Measurements from ENCODE around the gene APP.

DNA sequence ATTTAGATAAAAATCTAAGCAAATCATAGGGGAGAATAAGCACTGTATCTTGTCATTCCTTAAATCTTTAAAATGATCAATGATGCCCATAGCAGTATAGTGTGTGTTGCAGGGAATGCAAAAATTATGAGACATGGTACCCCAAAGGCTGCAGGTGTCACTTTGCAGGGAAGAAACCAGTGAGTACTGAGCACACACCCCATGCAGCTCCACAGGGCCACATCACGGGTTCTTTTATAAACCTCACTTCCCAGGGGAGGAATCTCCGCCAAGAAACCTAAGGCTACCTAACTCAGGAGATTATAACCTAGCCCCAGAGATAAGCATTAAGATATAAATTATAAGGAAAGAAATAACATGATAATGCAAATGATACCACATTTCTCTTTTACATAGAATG lies 115.6 kb downstream of the APP start:
- TF ChIP-seq, protein P1, sequence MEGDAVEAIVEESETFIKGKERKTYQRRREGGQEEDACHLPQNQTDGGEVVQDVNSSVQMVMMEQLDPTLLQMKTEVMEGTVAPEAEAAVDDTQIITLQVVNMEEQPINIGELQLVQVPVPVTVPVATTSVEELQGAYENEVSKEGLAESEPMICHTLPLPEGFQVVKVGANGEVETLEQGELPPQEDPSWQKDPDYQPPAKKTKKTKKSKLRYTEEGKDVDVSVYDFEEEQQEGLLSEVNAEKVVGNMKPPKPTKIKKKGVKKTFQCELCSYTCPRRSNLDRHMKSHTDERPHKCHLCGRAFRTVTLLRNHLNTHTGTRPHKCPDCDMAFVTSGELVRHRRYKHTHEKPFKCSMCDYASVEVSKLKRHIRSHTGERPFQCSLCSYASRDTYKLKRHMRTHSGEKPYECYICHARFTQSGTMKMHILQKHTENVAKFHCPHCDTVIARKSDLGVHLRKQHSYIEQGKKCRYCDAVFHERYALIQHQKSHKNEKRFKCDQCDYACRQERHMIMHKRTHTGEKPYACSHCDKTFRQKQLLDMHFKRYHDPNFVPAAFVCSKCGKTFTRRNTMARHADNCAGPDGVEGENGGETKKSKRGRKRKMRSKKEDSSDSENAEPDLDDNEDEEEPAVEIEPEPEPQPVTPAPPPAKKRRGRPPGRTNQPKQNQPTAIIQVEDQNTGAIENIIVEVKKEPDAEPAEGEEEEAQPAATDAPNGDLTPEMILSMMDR (IDR thresholded peaks at IDR 0.05; ENCODE audit: insufficient read depth, low read length), result no peak
- TF ChIP-seq GABPA (IDR thresholded peaks at IDR 0.05; ENCODE audit: low read depth), result no peak
- TF ChIP-seq POLR2AphosphoS5 (IDR thresholded peaks at IDR 0.05; ENCODE audit: low read depth), result no peak
- TF ChIP-seq, protein P2, sequence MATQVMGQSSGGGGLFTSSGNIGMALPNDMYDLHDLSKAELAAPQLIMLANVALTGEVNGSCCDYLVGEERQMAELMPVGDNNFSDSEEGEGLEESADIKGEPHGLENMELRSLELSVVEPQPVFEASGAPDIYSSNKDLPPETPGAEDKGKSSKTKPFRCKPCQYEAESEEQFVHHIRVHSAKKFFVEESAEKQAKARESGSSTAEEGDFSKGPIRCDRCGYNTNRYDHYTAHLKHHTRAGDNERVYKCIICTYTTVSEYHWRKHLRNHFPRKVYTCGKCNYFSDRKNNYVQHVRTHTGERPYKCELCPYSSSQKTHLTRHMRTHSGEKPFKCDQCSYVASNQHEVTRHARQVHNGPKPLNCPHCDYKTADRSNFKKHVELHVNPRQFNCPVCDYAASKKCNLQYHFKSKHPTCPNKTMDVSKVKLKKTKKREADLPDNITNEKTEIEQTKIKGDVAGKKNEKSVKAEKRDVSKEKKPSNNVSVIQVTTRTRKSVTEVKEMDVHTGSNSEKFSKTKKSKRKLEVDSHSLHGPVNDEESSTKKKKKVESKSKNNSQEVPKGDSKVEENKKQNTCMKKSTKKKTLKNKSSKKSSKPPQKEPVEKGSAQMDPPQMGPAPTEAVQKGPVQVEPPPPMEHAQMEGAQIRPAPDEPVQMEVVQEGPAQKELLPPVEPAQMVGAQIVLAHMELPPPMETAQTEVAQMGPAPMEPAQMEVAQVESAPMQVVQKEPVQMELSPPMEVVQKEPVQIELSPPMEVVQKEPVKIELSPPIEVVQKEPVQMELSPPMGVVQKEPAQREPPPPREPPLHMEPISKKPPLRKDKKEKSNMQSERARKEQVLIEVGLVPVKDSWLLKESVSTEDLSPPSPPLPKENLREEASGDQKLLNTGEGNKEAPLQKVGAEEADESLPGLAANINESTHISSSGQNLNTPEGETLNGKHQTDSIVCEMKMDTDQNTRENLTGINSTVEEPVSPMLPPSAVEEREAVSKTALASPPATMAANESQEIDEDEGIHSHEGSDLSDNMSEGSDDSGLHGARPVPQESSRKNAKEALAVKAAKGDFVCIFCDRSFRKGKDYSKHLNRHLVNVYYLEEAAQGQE (IDR thresholded peaks at IDR 0.05; ENCODE audit: insufficient replicate concordance, low read depth), result no peak
